GM12801 (cell line): ENCODE measurements around the gene KIAA0513.

Source experiments
- TF ChIP-seq, protein P1 (sequence below): IDR thresholded peaks from one replicate; pipeline ENCODE4 v1.5.1; 2011; ENCODE audit warnings: control low read depth; ENCODE audit not compliant: insufficient read length; ENCODE audit errors: extremely low read depth

KIAA0513 gene, protein sequence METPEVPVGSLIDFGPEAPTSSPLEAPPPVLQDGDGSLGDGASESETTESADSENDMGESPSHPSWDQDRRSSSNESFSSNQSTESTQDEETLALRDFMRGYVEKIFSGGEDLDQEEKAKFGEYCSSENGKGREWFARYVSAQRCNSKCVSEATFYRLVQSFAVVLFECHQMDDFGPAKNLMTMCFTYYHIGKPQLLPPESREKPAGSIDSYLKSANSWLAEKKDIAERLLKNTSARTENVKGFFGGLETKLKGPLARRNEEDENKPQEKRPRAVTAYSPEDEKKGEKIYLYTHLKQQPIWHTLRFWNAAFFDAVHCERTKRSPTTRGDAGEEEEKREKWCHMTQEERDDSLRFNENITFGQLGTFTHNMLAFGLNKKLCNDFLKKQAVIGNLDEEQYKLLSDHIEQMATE

DNA sequence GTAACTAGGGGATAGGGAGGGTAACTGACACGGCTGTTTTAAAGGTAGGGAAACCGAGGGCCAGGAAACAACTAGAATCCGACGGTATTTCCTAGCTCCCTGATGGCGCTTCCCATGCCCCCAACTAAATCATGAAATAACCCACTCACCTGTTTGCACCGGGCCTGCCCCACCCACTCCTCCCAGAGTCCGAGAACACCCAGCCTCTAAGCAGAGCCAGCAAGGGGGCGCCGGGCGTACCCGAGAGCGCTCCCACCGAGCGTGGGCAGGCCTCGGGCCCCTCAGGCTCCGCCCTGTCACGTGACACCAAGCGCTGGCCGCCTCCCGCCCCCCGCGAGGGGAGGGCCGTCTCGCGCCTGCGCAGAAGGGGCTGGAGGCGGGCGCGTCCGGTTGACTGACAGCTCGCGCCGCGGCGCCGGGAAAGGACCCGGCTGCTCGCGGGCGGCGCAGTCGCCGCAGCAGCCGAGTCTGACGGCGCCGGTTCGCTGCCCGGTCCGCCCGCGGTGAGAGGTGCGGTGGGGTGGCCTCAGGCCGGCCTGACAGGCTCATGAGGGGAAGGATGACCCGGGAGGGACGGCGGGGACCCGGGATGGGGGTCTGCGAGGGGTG lies at the start of gene KIAA0513:
KIAA0513 (plus strand) TSS at position 447 of the 609 bp plus-strand sequence. CDS start 39,277 bp downstream, outside the sequence.
- TF ChIP-seq, protein P1, sequence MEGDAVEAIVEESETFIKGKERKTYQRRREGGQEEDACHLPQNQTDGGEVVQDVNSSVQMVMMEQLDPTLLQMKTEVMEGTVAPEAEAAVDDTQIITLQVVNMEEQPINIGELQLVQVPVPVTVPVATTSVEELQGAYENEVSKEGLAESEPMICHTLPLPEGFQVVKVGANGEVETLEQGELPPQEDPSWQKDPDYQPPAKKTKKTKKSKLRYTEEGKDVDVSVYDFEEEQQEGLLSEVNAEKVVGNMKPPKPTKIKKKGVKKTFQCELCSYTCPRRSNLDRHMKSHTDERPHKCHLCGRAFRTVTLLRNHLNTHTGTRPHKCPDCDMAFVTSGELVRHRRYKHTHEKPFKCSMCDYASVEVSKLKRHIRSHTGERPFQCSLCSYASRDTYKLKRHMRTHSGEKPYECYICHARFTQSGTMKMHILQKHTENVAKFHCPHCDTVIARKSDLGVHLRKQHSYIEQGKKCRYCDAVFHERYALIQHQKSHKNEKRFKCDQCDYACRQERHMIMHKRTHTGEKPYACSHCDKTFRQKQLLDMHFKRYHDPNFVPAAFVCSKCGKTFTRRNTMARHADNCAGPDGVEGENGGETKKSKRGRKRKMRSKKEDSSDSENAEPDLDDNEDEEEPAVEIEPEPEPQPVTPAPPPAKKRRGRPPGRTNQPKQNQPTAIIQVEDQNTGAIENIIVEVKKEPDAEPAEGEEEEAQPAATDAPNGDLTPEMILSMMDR: no peak

DNA sequence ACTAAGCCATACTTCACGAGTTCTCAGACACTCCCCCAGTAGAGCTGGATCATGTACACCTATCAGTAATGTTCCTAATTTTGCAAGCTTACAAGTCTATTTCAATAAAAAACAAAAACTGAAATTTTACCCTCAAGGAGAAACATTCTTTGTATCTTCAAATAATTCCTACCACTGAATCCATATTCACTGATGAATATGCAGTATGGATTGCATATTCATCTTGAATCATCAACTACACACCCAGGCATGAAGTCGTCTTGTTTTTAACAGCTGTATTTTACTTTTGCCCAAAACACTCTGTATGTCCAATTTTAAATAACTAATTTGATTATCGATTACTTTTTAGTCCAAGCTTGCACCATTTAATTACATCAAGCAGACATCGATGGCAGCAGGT lies 48.1 kb upstream of the KIAA0513 start:
- TF ChIP-seq, protein P1: no peak

DNA sequence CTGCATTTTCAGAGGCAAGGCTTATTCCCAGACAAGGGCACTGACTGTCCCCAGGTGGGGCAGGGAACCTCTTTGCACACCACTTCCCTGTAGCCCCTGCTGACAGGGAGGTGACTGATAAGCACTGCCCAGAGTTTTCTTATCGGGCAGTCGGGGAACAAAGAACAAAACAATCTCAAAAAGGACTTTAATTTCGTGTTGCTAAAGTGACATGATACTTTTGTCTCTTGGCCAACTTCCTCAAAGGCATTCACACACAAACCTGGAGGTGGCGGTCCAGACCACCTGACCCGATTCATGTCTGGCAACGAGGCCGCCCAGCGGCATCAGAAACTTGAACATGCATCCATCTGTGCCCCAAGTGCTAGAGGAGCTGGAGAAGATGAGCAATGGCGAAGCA lies 45.2 kb upstream of the KIAA0513 start:
- TF ChIP-seq, protein P1: no peak

DNA sequence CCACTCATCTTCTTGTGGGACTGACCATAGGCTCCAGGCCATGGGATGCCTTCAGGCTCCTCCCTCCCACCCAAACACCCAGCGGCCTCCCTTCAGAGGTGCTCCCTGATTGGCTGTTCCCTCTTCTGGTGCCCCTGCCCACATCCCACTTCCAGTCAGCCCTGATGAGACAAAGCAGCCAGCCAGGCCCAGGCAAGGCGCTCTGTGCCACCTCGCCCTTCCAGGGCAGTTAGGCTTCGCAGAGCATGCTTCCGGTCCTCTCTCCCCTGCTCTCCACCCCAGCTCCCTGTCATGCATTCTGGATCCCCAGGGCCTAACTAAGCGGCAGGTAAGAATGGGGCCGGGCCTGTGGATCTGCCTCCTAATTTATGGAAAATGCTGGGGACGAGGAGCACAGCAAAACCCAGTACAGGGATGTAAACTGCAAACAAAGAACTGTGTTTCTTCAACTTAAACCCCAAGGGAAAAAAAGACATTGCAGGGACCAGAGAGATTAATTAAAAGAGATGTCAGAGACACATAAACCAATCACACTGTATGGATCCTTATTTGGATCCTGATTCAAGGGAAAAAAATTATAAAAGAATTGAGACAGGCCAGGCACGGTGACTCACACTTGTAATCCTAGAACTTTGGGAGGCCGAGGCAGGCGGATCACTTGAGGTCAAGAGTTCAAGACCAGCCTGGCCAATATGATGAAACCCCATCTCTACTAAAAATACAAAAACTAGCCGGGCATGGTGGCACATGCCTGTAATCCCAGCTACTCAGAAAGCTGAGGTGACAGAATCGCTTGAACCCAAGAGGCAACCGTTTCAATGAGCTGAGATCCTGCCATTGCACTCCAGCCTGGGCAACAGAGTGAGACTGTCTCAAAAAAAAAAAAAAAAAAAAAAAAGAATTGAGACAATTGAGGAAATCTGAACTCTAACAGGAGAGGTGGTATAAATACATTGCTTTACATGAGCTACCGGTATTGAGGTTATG lies 42.2 kb upstream of the KIAA0513 start:
- TF ChIP-seq, protein P1: no peak

DNA sequence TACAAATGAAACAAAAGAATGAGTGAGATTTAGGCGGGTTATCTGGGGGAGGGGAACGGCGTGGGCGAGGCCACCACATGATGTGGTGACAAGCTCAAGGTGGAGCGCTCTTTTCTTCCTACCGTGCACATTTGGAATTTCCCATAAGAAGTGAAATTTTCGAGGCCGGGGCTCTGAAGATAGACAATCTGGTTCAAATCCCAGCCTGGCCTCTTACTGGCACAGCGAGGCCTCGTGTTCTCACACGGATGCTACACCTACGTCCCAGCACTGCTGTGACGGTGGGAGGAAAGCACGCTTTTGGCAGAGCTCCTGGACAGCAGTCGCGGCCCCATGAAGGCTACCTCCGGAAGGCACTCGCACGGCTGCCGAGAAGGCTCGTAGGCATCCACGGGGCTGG lies 41.5 kb upstream of the KIAA0513 start:
- TF ChIP-seq, protein P1: no peak

DNA sequence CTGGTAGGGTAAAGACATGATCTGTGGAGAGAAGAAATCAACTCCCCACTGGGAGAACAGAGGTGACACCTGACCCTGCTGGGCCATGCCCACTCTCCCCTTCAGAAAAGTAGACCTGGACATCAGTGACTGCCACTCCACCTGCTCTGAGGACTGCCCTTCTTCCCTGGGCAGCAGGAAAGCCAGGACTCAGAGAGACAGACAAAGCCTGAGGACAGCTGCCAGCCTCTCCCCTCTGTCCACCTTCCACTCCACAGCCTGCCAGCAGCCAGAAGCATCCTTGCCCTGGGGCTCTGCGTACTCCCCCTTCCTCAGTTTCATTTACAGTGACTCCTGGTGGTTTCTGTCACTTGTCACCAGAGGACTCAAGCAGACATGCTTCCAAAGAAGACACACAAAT lies 40.7 kb upstream of the KIAA0513 start:
- TF ChIP-seq, protein P1: no peak
